Ishikawa (cell line): Measurements from ENCODE around the gene VANGL2.

Source experiments
- CEBPB ChIP-seq: IDR thresholded peaks from 2 replicates; pipeline ENCODE4 v1.6.1; 2012
- CREB1 ChIP-seq: IDR thresholded peaks from 2 replicates; pipeline ENCODE4 v1.6.1; 2012; ENCODE audit warnings: low read depth
- EGR1 ChIP-seq: IDR thresholded peaks from 2 replicates; pipeline ENCODE4 v1.6.1; 2012
- EP300 ChIP-seq: IDR thresholded peaks from 2 replicates; pipeline ENCODE4 v1.6.1; 2012; ENCODE audit warnings: borderline replicate concordance
- FOXM1 ChIP-seq: IDR thresholded peaks from 2 replicates; pipeline ENCODE4 v1.6.1; 2012; ENCODE audit warnings: low read depth, borderline replicate concordance
- NFIC ChIP-seq: IDR thresholded peaks from 2 replicates; pipeline ENCODE4 v1.6.1; 2012
- RAD21 ChIP-seq: IDR thresholded peaks from 2 replicates; pipeline ENCODE4 v1.6.1; 2012; ENCODE audit warnings: low read depth
- TAF1 ChIP-seq: IDR thresholded peaks from 2 replicates; pipeline ENCODE4 v1.6.1; 2012; ENCODE audit warnings: low read depth, mild to moderate bottlenecking
- TCF12 ChIP-seq: IDR thresholded peaks from 2 replicates; pipeline ENCODE4 v1.6.1; 2012; ENCODE audit warnings: low read depth
- TEAD4 ChIP-seq: IDR thresholded peaks from 2 replicates; pipeline ENCODE4 v1.6.1; 2012
- YY1 ChIP-seq: IDR thresholded peaks from 2 replicates; pipeline ENCODE4 v1.6.1; 2012; ENCODE audit warnings: low read depth
- ZBTB7A ChIP-seq: IDR thresholded peaks from 2 replicates; pipeline ENCODE4 v1.6.1; 2012; ENCODE audit warnings: low read depth
- TF ChIP-seq, protein P1 (sequence below): IDR thresholded peaks from 2 replicates; pipeline ENCODE4 v1.6.1; 2012
- TF ChIP-seq, protein P2 (sequence below): IDR thresholded peaks from 2 replicates; pipeline ENCODE4 v1.6.1; 2012; ENCODE audit warnings: low read depth, mild to moderate bottlenecking
- TF ChIP-seq, protein P3 (sequence below): IDR thresholded peaks from 2 replicates; pipeline ENCODE4 v1.6.1; 2012

The VANGL2 gene

DNA sequence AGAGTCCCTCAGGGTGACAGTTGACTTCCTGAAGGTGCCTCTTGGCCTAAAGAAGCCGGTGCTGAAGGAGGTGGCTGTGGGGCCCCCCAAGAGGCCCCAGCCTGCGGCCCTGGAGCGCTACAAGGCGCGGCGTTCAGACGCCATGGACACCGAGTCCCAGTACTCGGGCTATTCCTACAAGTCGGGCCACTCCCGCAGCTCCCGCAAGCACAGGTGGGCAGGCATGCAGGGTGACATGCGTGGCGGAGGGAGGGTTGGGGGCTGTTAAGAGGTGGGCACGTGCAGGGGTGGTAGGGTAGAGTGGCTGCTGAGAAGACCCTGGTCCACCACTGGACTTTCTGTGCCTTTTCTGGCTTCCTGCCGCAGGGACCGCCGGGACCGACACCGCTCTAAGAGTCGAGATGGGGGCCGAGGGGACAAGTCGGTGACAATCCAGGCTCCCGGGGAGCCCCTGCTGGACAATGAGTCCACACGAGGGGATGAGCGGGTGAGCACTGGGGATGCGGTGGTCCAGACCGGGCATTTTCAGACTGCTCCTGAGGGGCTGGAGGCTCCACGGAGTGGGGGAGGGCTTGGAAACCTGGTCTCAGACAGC, 15.4 kb downstream of the VANGL2 start:
- no peak for TF ChIP-seq TEAD4
- no peak for TF ChIP-seq FOXM1
- TF ChIP-seq, protein P1, sequence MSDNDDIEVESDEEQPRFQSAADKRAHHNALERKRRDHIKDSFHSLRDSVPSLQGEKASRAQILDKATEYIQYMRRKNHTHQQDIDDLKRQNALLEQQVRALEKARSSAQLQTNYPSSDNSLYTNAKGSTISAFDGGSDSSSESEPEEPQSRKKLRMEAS: no peak
- no peak for TF ChIP-seq RAD21
- no peak for TF ChIP-seq TCF12
- TF ChIP-seq CEBPB: no peak
- TF ChIP-seq YY1: no peak
- TF ChIP-seq EGR1: no peak
- no peak for TF ChIP-seq ZBTB7A
- no peak for TF ChIP-seq EP300
- TF ChIP-seq, protein P2, sequence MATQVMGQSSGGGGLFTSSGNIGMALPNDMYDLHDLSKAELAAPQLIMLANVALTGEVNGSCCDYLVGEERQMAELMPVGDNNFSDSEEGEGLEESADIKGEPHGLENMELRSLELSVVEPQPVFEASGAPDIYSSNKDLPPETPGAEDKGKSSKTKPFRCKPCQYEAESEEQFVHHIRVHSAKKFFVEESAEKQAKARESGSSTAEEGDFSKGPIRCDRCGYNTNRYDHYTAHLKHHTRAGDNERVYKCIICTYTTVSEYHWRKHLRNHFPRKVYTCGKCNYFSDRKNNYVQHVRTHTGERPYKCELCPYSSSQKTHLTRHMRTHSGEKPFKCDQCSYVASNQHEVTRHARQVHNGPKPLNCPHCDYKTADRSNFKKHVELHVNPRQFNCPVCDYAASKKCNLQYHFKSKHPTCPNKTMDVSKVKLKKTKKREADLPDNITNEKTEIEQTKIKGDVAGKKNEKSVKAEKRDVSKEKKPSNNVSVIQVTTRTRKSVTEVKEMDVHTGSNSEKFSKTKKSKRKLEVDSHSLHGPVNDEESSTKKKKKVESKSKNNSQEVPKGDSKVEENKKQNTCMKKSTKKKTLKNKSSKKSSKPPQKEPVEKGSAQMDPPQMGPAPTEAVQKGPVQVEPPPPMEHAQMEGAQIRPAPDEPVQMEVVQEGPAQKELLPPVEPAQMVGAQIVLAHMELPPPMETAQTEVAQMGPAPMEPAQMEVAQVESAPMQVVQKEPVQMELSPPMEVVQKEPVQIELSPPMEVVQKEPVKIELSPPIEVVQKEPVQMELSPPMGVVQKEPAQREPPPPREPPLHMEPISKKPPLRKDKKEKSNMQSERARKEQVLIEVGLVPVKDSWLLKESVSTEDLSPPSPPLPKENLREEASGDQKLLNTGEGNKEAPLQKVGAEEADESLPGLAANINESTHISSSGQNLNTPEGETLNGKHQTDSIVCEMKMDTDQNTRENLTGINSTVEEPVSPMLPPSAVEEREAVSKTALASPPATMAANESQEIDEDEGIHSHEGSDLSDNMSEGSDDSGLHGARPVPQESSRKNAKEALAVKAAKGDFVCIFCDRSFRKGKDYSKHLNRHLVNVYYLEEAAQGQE: no peak
- no peak for TF ChIP-seq CREB1
- TF ChIP-seq NFIC: no peak
- TF ChIP-seq TAF1: no peak

DNA sequence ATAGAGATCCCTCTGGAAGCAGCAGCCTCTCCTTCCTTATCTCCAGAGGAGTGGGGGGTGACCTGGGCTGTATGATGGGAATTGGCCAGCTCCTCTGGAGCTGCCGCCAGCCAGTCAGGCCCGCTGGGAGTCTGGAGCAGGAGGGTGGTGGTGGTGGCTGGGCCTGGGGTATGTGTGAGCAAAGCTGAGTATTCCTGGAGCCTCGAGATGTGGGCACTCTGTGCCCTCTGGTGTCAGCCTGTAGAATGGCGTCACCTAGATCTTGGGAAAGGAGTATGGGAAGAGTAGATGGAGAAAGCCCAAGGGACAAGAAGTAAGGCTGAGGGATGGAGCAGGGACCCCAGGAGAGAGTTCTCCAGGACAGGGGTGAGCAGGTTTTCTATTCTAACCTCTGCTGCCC, 16.0 kb downstream of the VANGL2 start:
- TF ChIP-seq, protein P3, sequence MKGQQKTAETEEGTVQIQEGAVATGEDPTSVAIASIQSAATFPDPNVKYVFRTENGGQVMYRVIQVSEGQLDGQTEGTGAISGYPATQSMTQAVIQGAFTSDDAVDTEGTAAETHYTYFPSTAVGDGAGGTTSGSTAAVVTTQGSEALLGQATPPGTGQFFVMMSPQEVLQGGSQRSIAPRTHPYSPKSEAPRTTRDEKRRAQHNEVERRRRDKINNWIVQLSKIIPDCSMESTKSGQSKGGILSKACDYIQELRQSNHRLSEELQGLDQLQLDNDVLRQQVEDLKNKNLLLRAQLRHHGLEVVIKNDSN: no peak
- peak; percentile 84 for TF ChIP-seq RAD21

DNA sequence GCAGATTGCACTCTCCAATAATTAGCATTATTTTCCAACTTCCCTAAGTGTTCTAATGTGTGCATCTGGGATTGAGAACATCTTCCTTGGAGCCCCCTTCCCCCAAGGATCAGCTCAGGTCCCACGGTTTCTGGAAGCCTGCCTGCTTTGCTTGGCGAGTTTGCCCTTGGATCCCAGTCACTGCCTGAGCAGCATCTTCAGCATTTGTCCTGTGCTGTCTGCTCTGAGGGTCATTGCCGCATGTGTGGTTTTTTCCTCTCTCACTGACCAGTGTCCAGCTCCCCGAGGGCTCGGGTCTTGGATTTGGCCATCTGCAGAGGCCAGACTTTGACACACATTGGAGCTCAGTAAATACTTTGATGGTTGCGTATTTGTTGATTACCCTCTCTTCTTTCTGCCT, 18.1 kb downstream of the VANGL2 start:
- TF ChIP-seq TCF12: no peak
- TF ChIP-seq ZBTB7A: no peak
- TF ChIP-seq, protein P3: no peak
- no peak for TF ChIP-seq FOXM1
- TF ChIP-seq TEAD4: no peak
- no peak for TF ChIP-seq EGR1
- no peak for TF ChIP-seq TAF1
- no peak for TF ChIP-seq NFIC
- TF ChIP-seq, protein P1: no peak
- no peak for TF ChIP-seq CEBPB
- TF ChIP-seq, protein P2: no peak
- no peak for TF ChIP-seq RAD21
- TF ChIP-seq EP300: no peak
- no peak for TF ChIP-seq YY1
- no peak for TF ChIP-seq CREB1

DNA sequence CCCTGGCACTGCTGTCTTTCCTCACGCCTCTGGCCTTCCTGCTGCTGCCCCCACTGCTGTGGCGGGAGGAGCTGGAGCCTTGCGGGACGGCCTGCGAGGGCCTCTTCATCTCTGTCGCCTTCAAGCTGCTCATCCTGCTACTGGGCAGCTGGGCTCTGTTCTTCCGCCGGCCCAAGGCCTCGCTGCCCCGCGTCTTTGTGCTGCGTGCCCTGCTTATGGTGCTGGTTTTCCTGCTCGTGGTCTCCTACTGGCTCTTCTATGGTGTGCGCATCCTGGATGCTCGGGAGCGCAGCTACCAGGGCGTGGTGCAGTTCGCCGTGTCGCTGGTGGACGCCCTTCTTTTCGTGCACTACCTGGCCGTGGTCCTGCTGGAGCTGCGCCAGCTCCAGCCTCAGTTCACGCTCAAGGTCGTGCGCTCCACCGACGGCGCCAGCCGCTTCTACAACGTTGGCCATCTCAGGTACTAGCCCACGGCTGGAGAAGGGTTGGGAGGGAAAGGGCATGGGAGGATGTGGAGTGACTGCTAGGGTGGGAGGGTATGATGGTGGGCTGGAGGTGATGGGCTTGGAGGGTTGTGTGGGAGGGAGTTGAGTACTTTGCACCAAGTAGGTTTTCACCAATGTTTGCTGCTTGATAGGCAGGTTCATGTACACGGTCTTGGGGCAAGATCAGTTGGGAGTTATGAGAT, 18.9 kb downstream of the VANGL2 start:
- no peak for TF ChIP-seq TCF12
- TF ChIP-seq EGR1: no peak
- no peak for TF ChIP-seq TAF1
- no peak for TF ChIP-seq FOXM1
- TF ChIP-seq CREB1: no peak
- no peak for TF ChIP-seq EP300
- TF ChIP-seq ZBTB7A: no peak
- TF ChIP-seq, protein P1: no peak
- TF ChIP-seq, protein P3: no peak
- TF ChIP-seq, protein P2: no peak
- no peak for TF ChIP-seq TEAD4
- no peak for TF ChIP-seq CEBPB
- TF ChIP-seq NFIC: no peak
- no peak for TF ChIP-seq RAD21
- no peak for TF ChIP-seq YY1
